ENCODE data around the gene CADPS2.

- no peak for TF ChIP-seq CTCF (IDR thresholded peaks at IDR 0.05)
- TF ChIP-seq POLR2A (IDR thresholded peaks at IDR 0.05) = no peak
Measured at GRCh38 chr7:122618585-122619189, 267.6 kb downstream of the CADPS2 start.
